Right kidney (tissue), 1 donor: ENCODE measurements around the gene B3GALNT2.
A peak's percentile ranks its signal among the peaks of the same experiment; 100 is the strongest.

Experiments
- DNase-seq: peaks from one replicate; pipeline ENCODE4 v3.0.0-alpha.2; 2016

B3GALNT2 gene

DNA sequence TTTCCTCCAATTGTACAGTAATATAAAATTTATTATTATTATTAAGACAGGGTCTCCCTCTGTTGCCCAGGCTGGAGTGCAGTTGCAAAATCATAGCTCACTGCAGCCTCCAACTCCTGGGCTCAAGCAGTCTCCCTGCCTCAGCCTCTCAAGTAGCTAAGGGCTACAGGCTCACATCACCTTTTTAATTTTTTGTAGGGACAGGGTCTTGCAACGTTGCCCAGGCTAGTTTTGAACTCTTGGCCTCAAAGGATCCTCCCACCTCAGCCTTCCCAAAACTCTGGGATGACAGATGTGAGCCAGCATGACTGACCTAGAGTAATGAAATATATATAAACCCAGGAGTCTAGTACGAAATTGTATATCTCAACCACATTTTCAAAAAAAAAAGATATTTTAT is 49.2 kb downstream of the B3GALNT2 start:
- DNase-seq, result no peak

DNA sequence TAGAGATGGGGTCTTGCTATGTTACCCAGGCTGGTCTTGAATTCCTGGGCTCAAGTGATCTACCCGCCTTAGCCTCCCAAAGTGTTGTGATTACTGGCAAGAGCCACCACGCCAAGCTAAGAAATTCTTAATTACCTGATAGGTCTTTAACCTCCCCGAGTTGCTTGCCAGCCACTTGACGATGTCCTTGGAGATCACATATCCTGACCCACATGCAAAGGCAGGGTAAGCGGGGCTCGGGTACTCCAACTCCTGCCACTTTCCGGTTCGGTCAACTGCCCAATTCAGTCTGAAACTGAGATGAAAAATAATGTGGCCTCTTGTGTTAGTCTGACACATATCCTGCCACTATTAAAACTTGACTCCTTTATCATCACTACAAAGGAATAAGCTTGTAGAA is 50.2 kb downstream of the B3GALNT2 start:
- no peak for DNase-seq

DNA sequence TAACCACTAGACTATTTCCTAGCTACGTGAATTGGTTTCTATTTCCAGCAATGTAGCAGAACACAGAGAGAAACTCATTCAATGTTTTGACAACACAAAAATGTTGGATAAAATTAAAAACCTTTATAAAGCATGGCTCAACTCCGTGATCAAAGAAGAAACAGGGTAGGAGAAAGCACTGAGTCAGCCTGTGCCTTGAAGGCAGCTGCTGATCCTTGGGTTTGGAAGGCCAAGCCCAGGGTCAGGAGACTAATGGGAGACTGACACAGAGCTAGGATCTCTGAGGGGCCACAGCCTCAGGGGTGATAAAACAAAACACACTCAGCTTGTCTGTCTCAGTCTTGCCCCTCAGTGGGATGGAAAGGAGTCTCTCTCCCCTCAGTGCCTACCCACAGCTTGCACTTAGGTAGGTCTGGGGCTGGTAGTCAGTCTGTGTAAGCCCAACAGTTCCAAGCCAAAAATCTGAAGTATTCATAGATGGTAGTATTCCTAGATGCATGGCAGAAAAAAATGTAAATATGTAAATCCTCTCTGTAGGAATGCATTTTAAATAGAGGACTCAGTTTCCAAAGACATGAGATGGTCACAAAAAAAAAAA is 53.3 kb downstream of the B3GALNT2 start:
- peak; percentile 4 for DNase-seq

DNA sequence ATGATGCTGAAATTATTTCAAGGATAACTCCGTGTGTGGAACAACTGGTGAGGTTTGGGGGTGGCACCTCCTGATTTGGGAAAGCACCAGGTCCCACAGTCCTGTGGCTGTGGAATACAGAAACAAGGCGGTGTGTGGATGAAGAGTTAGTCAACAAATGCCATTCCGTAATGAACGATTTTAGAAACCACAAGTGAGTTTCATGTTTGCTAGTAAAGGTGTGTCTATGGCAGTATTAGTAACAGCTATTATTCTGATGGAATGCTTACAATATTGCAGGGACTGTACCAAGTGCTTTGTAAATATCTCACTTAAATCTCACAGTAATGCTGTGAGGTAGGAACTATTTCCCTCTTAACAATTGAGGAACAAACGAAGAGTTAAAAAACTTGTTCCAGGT is 53.8 kb downstream of the B3GALNT2 start:
- no peak for DNase-seq

DNA sequence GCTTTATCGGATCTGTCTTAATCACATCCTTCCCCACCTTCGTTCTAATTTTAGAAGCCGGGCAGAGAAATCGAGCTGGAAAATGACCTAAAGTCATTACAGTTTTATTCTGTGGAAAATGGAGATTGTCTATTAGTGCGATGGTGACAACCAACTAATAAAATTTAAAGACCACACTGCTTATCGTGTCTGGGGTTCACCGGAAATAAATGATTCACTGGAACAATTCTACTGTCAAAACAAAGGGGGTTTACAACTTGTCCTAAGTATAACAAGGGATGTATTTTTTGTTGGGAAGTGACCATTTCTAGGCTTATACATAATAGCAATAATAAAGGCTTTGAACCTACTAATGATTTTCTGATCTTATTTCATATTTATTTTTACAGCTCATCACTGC is 55.6 kb downstream of the B3GALNT2 start:
- no peak for DNase-seq

DNA sequence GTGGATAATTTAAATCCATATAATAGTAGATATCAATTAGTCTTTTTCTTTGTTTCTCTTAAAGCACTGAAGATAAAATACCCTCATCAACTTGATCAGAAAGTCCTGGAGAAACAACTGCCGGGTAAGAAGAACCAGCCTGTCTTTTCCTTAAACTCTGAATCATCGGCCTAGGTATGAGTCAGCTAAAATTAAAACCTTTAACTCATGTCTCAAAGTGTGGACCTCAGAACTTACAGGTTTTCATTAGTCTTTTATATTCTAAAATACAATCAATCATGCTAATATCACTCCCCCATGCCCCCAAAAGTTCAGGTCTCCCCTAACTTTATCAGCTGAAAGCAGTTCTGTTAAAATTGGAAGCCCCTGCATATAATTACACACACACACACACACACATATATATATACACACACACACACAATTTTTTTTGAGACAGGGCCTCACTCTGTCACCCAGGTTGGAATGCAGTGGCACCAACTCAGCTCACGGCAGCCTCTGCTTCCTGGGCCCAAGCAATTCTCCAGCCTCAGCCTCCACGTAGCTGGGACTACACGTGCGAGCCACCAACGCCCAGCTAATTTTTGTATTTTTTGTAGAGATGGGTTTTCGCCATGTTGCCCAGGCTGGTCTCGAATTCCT is 61.3 kb downstream of the B3GALNT2 start:
- no peak for DNase-seq

DNA sequence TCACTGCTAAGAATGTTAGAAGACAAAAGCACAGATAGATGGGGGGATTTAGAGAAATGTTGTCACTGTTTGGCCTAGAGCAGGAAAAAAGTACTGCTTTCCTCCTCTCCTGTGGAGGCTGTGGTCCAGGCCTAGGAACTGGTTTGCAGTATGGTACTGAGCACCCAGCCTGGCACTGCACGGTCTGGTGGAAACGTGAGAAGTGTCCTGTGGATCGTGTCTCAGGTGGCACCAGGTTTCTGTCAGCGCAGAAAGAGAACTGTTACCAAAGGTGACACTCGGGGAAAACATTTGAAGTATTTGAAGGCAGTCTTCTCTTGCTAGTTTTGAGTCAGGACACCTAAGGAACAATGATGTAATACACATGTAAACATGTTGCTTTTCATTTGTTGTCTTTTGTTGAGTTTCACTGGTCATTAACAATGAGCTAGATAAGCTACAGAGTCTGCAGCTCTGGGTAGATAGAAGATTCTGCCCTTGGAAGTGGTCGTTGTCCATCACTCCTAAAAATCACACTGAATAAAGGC is 63.0 kb downstream of the B3GALNT2 start:
- no peak for DNase-seq

DNA sequence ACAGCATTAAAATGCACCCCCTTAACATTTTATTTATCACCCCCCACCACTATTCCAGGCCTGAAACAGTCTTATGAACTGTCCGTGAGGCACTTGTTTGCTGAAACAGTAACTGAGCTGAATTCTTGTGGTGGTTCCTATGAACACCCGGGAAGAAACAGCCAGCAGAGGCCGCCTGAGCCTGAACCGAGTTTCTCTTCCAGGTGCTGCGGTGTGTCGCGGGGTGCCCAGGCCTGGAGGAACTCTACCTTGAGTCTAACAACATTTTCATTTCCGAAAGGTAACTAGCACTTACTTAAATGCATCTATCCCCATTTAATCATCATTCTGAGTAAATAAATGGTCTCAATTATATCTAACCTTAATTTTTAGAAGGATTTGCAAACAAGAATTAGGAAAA is 70.3 kb downstream of the B3GALNT2 start:
- DNase-seq, result no peak

DNA sequence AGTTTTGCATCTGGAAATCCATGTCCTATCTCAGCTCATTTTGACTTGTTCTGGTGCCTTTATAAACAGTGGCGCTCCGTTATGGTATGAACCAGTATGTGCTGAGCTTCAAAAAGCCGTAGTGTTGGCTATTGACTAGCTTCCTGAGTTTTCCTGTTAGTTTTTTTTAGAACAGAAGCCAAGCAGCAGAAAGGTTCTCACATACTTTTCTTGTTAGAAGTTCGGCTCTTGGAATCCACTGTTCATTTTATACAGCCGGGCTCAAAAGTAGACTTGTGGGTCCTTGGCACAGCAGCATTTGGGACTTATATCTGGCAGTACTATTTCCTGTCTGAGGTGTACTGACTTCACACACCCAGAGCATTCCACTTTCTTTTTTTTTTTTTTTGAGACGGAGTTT is 73.3 kb downstream of the B3GALNT2 start:
- DNase-seq, result no peak

DNA sequence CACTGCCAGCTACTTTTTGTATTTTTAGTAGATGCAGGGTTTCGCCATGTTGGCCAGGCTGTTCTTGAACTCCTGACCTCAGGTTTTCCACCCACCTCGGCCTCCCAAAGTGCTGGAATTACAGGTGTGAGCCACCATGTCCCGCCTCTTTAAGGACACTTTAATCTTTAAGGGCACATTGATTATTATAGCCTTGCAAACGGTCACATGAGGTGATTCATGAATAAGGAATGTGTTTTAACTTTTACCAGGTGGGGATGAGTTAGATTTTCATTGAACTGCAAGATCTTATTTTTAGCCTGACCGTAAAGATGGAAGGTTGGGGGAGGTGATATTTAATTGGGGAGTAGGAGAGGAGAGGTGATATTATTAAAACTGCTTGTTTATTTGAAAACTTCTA is 75.1 kb downstream of the B3GALNT2 start:
- DNase-seq, result no peak

DNA sequence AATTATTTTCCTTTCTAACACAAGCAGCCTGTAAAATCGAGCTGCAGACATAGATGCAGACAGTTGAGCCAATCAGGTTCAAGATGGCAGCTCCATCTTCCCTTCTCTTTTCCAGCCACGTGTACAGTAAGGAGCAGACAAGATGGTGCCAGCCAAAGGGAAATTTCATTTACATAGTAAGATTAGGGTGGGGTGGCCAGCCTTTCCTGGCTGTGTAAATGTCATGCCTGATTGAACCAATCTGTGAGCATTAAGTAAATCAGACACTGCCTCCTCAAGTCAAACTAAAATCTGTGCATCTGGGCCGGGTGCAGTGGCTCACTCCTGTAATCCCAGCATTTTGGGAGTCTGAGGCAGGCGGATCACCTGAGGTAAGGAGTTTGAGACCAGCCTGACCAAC is 76.8 kb downstream of the B3GALNT2 start:
- no peak for DNase-seq

DNA sequence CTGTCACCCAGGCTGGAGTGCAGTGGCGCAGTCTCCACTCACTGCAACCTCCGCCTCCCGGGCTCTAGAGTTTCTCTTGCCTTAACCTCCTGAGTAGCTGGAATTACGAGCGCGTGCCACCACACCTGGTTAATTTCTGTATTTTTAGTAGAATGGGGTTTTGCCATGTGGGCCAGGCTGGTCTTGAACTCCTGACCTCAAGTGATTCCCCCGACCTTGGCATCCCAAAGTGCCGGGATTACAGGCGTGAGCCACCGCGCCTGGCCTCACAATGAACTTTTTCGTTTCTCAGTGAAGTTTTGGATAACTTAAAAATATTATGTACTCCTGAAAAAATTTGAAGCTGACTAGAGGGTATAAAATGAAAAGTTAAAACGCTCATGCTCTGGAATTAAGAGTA is 77.6 kb downstream of the B3GALNT2 start:
- no peak for DNase-seq

DNA sequence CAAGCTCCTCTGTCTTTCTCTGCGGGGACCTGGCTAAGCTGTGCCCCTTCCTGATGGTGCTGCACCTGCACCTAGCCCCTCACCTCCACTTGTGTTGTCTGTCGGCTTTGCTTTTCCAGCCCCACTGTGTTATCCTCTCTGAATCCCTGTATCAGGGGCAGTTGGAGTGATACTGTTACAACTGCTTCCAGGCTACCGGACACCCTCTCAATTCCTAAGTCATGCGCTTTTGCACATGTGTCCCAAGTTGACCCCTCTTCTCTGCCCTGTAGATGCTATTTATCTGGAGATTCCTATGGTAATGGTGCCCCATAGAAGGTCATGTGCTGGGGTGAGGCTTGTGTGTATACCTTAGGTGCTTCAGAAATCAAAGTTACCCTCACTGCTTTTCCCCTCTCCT is 78.1 kb downstream of the B3GALNT2 start:
- no peak for DNase-seq

DNA sequence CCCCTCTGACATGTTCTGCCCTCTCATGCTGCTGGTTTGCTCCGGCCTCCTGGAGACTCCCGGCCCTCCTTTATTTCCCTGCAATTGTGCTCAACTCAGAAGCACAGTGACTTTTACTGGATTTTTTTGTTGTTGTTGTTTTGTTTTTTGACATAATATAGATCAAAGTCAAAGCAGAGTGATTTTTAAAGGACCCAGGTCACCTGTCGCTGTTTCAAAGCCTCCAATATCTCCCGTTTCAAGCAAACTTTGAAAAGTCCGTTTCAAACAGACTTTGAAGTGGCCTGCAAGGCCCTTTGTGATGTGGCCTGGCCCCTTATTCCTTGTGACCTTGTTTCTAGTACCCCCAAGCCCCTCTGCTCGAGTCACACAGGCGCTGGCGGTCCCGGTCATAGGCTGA is 78.9 kb downstream of the B3GALNT2 start:
- DNase-seq, result no peak

DNA sequence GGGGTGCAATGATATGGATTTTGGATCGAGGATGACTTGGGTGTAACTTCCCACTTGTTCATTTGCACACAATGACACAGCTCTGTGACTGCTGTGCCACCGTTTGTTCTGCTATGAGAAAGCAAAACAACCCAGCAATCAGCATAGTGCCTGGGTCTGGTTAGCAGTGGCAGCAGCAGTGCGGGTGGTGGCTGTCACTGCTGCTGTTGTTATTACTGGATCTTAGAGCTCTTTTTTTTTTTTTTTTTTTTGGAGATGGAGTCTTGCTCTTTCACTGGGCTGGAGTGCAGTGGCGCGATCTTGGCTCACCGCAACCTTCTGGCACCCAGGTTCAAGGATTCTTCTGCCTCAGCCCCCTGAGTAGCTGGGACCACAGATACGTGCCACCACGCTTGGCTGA is 80.2 kb downstream of the B3GALNT2 start:
- DNase-seq, result no peak

DNA sequence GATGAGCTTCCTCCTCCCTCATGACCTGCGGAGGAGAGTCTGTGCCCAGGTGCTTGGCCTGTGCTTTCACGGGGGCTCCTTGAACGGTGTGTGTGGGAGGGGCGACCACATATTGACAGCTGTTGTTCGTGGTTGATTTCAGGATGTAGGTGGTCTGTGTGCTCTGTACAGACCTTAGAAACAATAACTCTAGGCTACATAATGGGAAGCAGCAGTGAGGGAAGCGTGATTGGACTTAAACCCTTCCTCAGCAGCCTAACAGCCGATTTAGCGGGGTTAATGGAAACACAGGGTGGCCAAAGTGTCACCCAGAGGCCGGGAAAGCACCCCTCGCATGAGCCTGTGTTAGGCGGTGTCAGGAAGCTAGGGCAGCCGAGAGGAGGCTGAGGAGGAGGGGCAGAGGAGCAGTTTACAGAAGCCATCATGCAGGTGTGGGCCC is 81.0 kb downstream of the B3GALNT2 start:
- no peak for DNase-seq

DNA sequence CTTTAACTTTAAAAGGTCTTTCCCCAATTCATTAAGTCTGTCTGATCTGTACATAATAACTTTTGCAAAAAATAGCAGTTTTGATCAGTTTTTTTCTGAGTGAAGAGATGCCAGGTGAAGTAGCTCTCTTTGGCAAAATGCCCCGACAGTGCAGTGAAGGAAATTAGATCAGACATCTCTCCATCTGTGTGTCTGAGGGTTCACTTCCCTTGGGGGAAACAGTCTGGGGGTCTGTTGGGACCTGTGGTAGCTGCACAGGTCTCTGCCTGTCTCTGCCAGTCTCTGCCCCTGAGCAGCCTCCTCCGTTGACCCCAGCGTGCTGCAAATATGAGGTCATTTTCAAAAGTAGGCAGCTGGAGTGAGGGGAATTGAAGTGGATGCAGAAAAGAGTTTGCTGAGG is 82.5 kb downstream of the B3GALNT2 start:
- DNase-seq, result no peak

DNA sequence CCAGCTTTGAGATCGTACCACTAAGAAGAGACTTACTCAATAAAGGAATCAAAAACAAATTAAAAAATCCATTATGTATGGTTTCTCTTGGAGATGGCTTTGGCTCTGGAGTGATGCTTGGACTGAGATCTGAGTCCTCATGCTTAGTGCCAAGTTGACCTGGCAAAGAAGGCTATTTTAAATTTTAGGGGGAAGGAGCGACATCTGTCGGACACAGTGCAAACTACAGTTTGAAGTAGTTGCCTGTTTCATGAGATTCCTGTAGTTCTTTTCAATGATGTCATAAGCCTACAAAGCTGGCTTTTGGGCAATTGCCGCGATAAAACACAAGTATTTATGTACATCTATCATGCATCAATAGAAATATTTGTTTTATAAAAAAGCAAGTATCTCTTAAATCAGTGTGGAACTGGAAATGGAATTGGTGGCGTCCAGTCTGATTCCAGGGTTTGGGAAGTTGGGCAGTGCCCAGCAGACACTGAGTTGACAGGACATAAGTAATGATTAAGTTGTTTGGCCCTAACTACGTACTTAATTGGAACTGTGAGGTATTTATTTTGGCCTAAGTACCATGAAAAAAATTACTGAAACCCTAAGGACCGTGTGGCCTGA is 87.1 kb downstream of the B3GALNT2 start:
- peak; percentile 31 for DNase-seq

DNA sequence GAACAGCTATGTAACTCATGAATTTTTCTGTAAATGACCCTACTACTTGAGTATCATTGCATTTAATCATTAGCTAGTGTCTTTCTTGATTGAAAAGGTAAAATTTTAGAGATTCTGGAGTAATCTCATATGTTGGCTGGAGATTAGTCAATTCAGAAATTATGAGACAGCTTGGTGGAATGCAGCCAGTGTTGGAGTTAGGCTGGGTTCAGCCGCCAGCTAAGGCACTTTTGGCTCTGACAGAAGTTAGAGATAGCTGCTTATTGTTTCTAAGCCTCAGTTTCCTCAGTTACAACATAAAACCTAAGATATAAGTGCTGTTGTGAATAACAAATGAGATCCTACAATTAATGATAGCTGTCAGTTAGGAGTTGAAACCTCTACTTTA is 87.6 kb downstream of the B3GALNT2 start:
- DNase-seq, result no peak

DNA sequence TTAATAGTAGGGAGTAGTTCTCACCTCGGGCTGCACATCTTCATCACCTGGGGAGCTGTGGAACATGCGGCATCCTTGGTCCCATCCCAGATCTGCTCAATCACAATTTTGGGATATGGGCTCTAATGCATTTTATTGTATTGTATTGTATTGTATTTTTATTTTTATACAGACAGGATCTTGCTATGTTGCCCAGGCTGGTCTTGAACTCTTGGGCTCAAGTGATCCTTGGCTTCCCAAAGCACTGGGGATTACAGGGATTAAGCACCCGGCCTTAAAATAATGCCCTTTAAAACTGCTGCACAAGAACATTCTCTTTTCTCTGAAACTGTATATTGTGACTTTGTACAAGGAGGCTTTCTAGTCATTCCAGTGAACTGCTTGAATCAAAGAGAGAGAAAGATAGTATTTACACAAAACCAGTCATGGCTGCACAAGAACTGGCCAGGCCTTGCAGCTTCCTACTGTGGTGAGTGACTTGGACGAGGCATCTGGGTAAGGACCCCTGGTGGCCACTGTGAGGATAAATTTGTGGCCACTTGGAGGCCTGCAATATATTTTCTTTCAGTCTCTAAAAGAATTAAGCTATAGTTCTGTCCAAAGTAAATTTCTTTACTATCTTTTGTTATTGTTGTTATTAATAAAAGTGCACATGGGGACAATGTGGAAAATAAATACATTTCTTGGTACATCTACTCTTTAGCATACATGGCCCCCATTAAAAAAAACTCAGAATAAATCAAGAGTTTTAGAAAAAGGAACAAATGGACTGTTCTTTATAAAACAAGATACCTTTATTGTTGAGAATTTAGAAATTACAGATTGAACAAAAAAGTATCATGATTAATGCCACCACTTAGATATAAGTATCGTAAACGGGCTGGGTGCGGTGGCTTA is 89.0 kb downstream of the B3GALNT2 start:
- no peak for DNase-seq

DNA sequence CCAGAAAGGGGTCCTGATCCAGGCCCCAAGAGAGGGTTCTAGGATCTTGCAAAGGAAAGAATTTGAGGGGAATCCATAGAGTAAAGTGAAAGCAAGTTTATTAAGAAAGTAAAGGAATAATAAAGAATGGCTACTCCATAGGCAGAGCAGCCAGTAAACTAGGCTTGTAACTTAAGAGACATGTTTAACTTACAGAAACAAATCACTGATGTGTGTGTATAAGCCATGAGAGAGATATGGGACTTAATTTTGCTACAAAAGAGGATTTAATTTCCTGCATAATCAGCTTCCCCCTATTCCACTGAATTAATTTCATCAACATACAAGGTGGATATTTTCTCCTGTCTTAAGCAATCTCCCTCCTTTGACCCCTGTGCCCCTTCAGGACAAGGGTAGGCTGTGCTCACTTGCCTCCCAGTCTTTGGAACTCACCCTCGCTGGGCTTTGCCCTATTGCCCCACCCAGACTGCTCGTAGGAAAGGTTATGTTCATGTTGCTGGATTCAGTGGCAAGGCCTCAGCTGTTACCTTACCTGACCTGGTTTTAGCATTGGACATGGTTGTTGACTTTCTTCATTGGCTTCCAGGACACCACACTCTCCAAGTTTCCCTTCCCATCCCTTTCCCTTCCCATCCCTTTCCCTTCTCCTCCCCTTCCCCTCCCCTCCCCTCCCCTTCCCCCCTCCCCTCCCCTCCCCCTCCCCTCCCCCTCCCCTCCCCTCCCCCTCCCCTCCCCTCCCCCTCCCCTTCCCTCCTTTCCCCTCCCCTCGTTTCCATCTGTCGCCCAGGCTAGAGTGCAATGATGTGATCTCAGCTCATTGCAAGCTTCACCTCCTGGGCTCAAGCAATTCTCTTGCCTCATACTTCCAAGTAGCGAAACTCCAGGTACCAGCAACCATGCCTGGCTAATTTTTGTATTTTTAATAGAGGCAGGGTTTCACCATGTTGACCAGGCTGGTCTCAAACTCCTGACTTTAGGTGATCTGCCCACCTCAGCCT is 92.5 kb downstream of the B3GALNT2 start:
- no peak for DNase-seq

DNA sequence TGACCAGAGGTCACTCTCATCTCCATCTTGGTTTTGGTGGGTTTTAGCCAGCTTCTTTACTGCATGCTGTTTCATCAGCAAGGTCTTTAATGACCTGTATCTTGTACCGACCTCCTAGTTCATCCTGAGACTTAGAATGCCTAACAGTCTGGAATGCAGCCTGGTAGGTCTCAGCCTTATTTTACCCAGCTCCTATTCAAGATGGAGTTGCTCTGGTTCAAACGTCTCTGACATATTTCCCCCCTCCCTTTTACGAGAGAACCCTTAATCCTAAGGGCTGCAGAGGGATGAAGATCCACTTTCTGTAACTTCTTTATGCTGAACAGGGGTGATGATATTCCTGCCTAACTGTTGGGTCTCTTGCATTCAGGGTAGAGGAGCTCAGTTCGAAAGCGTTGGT is 93.8 kb downstream of the B3GALNT2 start:
- DNase-seq, result no peak
